DOHH2 (cell line): ENCODE measurements around the gene GATC.

ENCODE experiments used
- H3F3A ChIP-seq: fragments of 200-600 bp; sonication (generic), shearing (Covaris generic); 2 replicates; pipeline ENCODE4 v1.6.0; 2016; ENCODE audit warnings: antibody characterized with exemption, mild to moderate bottlenecking; ENCODE audit not compliant: control insufficient read depth, insufficient read depth
- H3K27ac ChIP-seq: fragments of 200-600 bp; sonication (generic); 2 replicates; pipeline ENCODE4 v1.5.1; 2014; ENCODE audit warnings: low read depth, mild to moderate bottlenecking, low read length, moderate library complexity
- H3K27me3 ChIP-seq: fragments of 200-600 bp; sonication (generic); 2 replicates; pipeline ENCODE4 v1.6.1; 2014; ENCODE audit warnings: mild to moderate bottlenecking, low read length, mixed read lengths; ENCODE audit not compliant: control insufficient read depth
- H3K36me3 ChIP-seq: fragments of 200-600 bp; sonication (generic); 2 replicates; pipeline ENCODE4 v1.6.1; 2014; ENCODE audit warnings: mild to moderate bottlenecking, low read length, moderate library complexity, mixed read lengths; ENCODE audit not compliant: control insufficient read depth
- H3K4me1 ChIP-seq: fragments of 200-600 bp; sonication (generic); 2 replicates; pipeline ENCODE4 v1.6.1; 2014; ENCODE audit warnings: mild to moderate bottlenecking, low read length, mixed read lengths; ENCODE audit not compliant: control insufficient read depth
- H3K4me2 ChIP-seq: fragments of 200-600 bp; sonication (generic); 2 replicates; pipeline ENCODE4 v1.6.0; 2014; ENCODE audit warnings: mild to moderate bottlenecking, low read length, moderate library complexity
- H3K4me3 ChIP-seq: fragments of 200-600 bp; sonication (generic); 2 replicates; pipeline ENCODE4 v1.5.1; 2014; ENCODE audit warnings: mild to moderate bottlenecking, low read length, mixed read lengths
- H3K79me2 ChIP-seq: fragments of 200-600 bp; sonication (generic); 2 replicates; pipeline ENCODE4 v1.6.1; 2014; ENCODE audit warnings: mild to moderate bottlenecking, low read length, mixed read lengths; ENCODE audit not compliant: control insufficient read depth
- H3K9me2 ChIP-seq: fragments of 200-600 bp; sonication (generic); replicated peaks from 2 replicates; pipeline ENCODE4 v1.6.1; 2014; ENCODE audit warnings: mild to moderate bottlenecking, low read length, mixed read lengths; ENCODE audit not compliant: control insufficient read depth
- H3K9me3 ChIP-seq: fragments of 200-600 bp; sonication (generic); 2 replicates; pipeline ENCODE4 v1.6.1; 2014; ENCODE audit warnings: antibody characterized with exemption, low read length, mixed read lengths; ENCODE audit not compliant: control insufficient read depth, insufficient read depth
- H4K20me1 ChIP-seq: fragments of 200-600 bp; sonication (generic); 2 replicates; pipeline ENCODE4 v1.6.0; 2014; ENCODE audit warnings: low read depth, mild to moderate bottlenecking, antibody characterized with exemption, low read length, moderate library complexity; ENCODE audit not compliant: control insufficient read depth, insufficient read depth
- CTCF ChIP-seq: fragments of 200-600 bp; sonication (generic); IDR thresholded peaks from one replicate; pipeline ENCODE4 v1.5.1; 2014; ENCODE audit warnings: antibody characterized with exemption, mild to moderate bottlenecking, low read depth, low read length; ENCODE audit not compliant: poor library complexity, severe bottlenecking
- EZH2phosphoT487 ChIP-seq: fragments of 200-600 bp; sonication (generic); IDR thresholded peaks from 2 replicates; pipeline ENCODE4 v1.6.1; 2017; ENCODE audit warnings: borderline replicate concordance, mild to moderate bottlenecking, antibody characterized with exemption, low read length, moderate library complexity, mixed read lengths

GATC gene

GRCh38 chr12:120413901-120414695 is 32.1 kb upstream of the GATC start:
- Histone ChIP-seq H3K4me1 (no peaks in the 10 kb centered on the region), H3K9me2 (no peaks in the 10 kb centered on the region), H3F3A (no peaks in the 10 kb centered on the region; the same call in 1 of the 2 replicates), H3K27me3 (0 out of 2 replicates have a peak, but pooled peaks cover 3% of the 10 kb centered on the region), H3K4me3 (no peak overlapping the region), H3K4me2 (no peak overlapping the region), H3K9me3 (no peaks in the 10 kb centered on the region), H3K36me3 (no peaks in the 10 kb centered on the region), H4K20me1 (no peaks in the 10 kb centered on the region), H3K79me2 (no peaks in the 10 kb centered on the region), H3K27ac (no peak overlapping the region)
- TF ChIP-seq CTCF (no peak), EZH2phosphoT487 (no peak)

- Histone ChIP-seq H3K9me3 (no peaks in the 10 kb centered on the region), H4K20me1 (no peaks in the 10 kb centered on the region), H3K36me3 (no peaks in the 10 kb centered on the region), H3K27me3 (0 out of 2 replicates have a peak, but pooled peaks cover 3% of the 10 kb centered on the region), H3F3A (no peaks in the 10 kb centered on the region; the same call in 1 of the 2 replicates), H3K4me2 (no peak overlapping the region), H3K79me2 (no peaks in the 10 kb centered on the region), H3K4me1 (no peaks in the 10 kb centered on the region), H3K4me3 (no peak overlapping the region), H3K27ac (no peak overlapping the region), H3K9me2 (no peaks in the 10 kb centered on the region)
- TF ChIP-seq CTCF (no peak), EZH2phosphoT487 (no peak)
Observed at GRCh38 chr12:120416490-120417216, 29.6 kb upstream of the GATC start.

GRCh38 chr12:120417917-120418580 is 28.2 kb upstream of the GATC start:
- no peaks in the 10 kb centered on the region for H3K4me1 ChIP-seq
- H3F3A ChIP-seq, result no peaks in the 10 kb centered on the region; the same call in 1 of the 2 replicates
- no peaks in the 10 kb centered on the region for H4K20me1 ChIP-seq
- no peak overlapping the region for H3K4me2 ChIP-seq
- TF ChIP-seq EZH2phosphoT487 (no peak), CTCF (no peak)
- no peak overlapping the region for H3K27ac ChIP-seq
- H3K36me3 ChIP-seq, result no peaks in the 10 kb centered on the region
- no peaks in the 10 kb centered on the region for H3K79me2 ChIP-seq
- no peak overlapping the region for H3K4me3 ChIP-seq
- no peaks in the 10 kb centered on the region for H3K9me3 ChIP-seq
- no peaks in the 10 kb centered on the region for H3K9me2 ChIP-seq
- H3K27me3 ChIP-seq, result no peaks in the 10 kb centered on the region
